Measurements from ENCODE around the gene SIPA1L2.

SIPA1L2 gene

DNA sequence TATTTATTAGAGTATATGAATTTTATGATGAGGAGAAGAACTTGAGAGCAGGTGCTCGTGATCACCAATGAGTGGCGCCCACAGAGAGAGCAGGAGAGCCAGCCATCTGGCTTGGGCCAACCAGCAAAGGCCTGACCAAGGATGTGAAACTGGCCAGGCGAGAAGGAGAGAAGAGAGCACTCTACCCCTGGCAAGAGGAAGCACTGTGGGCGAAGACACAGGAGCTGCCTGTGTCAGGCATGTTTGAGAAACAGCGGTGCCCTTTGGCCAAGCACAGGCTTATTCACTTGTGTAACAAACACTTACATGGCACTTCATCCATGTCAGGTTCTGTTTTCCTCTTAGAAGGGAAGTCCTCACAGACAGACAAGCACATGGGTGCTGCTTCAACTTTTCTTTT is 4.2 kb upstream of the SIPA1L2 start:
- H3K36me3 Mint-ChIP-seq = no peaks in the 10 kb centered on the region
- no peak for DNase-seq

DNA sequence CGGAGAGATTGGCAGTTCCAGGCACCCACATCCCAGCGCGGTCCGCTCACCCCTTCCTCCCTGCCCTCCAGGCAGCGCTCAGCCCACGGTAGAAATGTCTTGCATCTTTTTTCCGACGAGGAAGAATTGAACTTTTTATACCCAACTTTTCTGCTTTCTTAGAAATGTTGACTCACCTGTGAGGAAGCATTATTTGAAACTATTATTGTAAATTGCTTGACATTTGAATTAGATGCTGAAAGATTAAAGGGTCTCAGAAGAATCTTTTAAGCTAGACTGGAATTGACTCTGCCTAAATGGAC is 912 bp upstream of the SIPA1L2 start:
- Mint-ChIP-seq H3K27me3 (peaks cover 25 to 37% of the 10 kb centered on the region in 2 donors), H3K4me1 (peaks cover 8 to 18% of the 10 kb centered on the region in 2 donors), H3K9me3 (no peaks in the 10 kb centered on the region), H3K4me3 (peak overlapping the region; percentile 86 to 90), H3K36me3 (no peaks in the 10 kb centered on the region), H3K27ac (no peak overlapping the region)
- no peak for DNase-seq
- ATAC-seq (replicated peaks) = no peak

More for the DNA sequence above, 4.2 kb upstream of the SIPA1L2 start:
- no peak overlapping the region for H3K4me3 Mint-ChIP-seq
- peak in 1 of 2 donors; percentile 23 for ATAC-seq (replicated peaks)
- H3K4me1 Mint-ChIP-seq = peaks cover 6 to 15% of the 10 kb centered on the region in 2 donors
- H3K9me3 Mint-ChIP-seq = no peaks in the 10 kb centered on the region
- peaks cover 4 to 8% of the 10 kb centered on the region in 2 donors for H3K27me3 Mint-ChIP-seq
- H3K27ac Mint-ChIP-seq = no peak overlapping the region

DNA sequence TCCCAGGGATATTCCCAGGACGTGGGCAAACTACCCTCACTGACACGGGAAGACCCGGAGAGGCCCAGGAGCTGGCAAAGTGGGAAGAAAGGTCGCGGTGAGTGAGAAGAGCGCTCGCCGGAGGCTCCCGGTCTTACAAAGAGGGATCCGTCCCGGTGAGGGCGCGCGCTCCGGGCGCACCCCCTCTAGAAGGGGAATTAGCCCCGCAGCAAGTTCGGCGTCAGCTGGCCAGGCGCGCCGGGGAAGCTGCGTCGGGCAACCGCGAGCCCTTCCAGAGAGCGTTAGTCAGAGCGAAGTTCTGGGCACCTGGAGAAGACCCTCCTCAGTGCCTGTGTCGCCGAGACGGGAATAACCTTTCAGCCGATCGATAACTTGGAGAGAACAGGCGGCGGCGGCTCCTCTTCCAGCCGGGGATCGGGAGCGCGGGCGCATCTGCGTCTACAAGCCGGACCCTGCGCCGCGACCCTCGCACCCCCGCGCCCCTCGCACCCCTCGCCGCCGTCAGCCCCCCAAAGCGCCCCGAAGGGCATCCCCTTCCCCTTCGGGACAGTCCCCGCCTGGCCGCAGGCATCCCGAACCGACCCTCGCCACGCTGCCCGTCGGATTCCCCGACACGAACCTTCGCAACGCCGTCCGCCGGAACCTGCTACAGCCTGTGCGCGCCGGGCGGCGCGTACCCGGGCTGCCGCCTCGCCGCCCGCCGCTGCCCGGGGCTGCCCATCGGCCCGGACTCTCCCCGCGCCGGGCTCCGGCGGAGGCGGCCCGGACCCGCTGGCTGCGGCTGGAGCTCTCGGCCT is 485 bp downstream of the SIPA1L2 start:
- peaks cover 24 to 49% of the 10 kb centered on the region in 2 donors for H3K27me3 Mint-ChIP-seq
- peak overlapping the region; percentile 89 to 90 for H3K4me3 Mint-ChIP-seq
- no peak for DNase-seq
- ATAC-seq (replicated peaks) = peak; percentile 60 to 61
- peaks cover 8 to 18% of the 10 kb centered on the region in 2 donors for H3K4me1 Mint-ChIP-seq
- peak overlapping the region; percentile 42 for H3K27ac Mint-ChIP-seq
- H3K9me3 Mint-ChIP-seq = no peaks in the 10 kb centered on the region
- H3K36me3 Mint-ChIP-seq = no peaks in the 10 kb centered on the region

DNA sequence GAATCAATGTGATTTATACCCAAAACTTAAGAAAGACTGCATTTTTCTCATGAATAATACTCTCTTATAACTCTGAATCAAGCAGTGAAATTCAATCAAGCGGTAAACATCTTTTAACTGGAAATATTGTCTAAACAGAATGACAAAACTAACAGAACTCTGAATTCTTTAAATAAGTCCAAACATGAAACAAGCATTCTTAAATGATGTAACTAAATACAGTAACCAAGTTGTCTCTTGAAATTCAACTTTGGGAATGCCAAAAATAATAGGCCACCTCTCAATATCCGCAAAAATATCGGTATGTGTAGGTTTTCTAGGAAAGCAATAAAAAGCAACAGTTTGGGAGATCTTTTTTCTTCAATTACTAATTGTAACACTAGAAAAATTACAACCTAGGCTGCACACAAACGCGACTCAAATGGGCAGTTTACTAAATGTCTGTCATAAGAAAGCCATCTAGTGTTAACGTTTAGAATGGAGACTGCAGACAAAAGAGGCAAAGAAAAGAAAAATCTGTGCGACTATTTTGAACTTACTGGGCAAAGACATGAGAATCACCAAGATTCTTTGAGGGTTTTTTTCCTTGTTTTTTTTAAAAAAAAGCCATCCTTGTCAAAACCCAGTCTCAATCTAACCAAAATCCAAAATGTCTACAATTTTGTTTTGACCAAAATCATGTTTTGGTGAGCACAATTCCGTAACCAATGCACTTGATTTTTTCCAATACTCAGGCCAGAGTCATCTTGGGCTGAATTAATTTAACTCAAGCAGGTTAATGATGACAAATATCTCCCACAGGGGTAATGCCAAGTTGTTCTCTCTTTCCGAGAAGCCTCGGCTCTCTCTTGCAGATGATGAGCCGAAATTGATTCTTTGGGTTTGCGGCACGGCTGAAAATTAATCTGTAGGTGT is 1.3 kb downstream of the SIPA1L2 start:
- Mint-ChIP-seq H3K27me3 (peaks cover 24 to 49% of the 10 kb centered on the region in 2 donors), H3K9me3 (no peaks in the 10 kb centered on the region), H3K4me3 (peak overlapping the region; percentile 89 to 90), H3K36me3 (no peaks in the 10 kb centered on the region), H3K4me1 (peaks cover 8 to 18% of the 10 kb centered on the region in 2 donors), H3K27ac (peak overlapping the region; percentile 42)
- ATAC-seq (replicated peaks) = no peak
- no peak for DNase-seq

DNA sequence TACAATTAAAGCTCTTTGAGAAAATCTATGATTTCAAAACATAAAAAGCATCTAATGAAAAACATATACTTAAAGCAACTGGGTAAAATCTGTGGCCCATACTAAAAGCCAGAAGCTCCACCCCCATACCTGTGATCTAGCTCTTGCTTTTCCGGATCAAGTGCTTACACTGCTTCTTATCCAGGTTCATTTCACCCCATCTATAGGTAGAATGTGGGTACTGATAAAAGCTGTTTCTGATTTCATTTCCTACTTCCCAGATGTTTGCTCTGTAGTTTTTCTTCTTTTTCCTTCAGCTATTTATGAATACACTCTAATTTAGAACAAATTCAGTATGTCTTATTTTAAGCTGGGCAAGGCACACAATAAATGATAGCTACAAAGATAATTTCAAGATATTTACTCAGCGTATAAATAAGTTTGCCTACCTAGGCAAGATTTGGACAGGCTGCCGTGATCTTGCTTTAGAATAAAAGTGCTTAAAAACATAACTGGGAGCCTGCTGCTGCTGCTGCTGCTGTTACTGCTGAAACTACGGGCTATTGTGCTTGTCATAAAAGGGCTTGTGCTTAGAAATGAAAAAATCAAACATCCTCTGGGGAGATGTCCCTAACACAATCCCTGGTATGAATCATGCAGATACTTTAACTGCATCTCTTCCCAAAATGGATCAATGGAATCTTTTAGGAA is 2.1 kb downstream of the SIPA1L2 start:
- Mint-ChIP-seq H3K27ac (no peak overlapping the region), H3K9me3 (no peaks in the 10 kb centered on the region), H3K27me3 (peaks cover 24 to 49% of the 10 kb centered on the region in 2 donors), H3K36me3 (no peaks in the 10 kb centered on the region), H3K4me3 (no peak overlapping the region), H3K4me1 (peaks cover 8 to 18% of the 10 kb centered on the region in 2 donors)
- DNase-seq = no peak
- ATAC-seq (replicated peaks) = no peak

DNA sequence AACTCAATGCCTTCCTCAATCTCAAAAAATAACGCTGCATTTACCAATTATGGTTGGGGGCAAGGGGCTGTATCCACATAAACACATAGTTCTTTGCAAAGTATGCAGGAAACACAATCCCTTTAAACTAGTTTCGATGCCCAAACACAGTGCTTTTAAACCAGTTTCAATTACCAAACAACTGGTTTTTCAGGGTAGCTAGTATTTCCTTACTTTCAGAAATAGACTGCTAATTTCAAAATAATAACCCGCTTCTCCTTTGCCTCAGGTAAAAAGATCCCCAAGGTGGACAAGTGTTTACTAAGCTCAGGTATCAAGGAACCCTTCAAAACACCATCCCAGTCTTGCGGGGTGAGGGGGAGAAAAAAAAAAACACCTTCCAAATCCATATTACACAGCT is 2.8 kb downstream of the SIPA1L2 start:
- DNase-seq (no peak), ATAC-seq (replicated peaks) (no peak)
- no peak overlapping the region for H3K27ac Mint-ChIP-seq
- no peak overlapping the region for H3K4me3 Mint-ChIP-seq
- H3K27me3 Mint-ChIP-seq = peaks cover 24 to 49% of the 10 kb centered on the region in 2 donors
- no peaks in the 10 kb centered on the region for H3K9me3 Mint-ChIP-seq
- peaks cover 8 to 18% of the 10 kb centered on the region in 2 donors for H3K4me1 Mint-ChIP-seq
- no peaks in the 10 kb centered on the region for H3K36me3 Mint-ChIP-seq

DNA sequence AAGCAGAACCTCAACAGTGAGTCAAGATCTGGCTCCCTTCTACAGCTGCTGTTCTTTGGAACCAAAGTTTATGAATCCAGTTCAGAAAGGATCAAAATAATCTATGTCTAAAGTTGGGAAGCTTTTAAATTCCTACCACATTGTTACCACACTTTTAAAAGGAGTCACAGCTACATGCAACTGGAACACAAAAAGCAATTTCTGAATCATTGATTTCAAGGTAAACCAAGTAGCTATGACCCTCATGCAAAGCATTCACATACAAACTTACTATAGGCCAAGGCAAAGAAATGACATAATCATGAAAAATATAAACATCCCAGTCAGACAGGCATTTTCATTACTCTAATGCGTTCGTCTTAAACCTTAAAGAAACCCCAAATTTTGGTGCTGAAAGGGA is 3.5 kb downstream of the SIPA1L2 start:
- H3K36me3 Mint-ChIP-seq = no peaks in the 10 kb centered on the region
- H3K27ac Mint-ChIP-seq = no peak overlapping the region
- peaks cover 8 to 18% of the 10 kb centered on the region in 2 donors for H3K4me1 Mint-ChIP-seq
- H3K4me3 Mint-ChIP-seq = no peak overlapping the region
- ATAC-seq (replicated peaks) (no peak), DNase-seq (no peak)
- no peaks in the 10 kb centered on the region for H3K9me3 Mint-ChIP-seq
- H3K27me3 Mint-ChIP-seq = peaks cover 24 to 49% of the 10 kb centered on the region in 2 donors

DNA sequence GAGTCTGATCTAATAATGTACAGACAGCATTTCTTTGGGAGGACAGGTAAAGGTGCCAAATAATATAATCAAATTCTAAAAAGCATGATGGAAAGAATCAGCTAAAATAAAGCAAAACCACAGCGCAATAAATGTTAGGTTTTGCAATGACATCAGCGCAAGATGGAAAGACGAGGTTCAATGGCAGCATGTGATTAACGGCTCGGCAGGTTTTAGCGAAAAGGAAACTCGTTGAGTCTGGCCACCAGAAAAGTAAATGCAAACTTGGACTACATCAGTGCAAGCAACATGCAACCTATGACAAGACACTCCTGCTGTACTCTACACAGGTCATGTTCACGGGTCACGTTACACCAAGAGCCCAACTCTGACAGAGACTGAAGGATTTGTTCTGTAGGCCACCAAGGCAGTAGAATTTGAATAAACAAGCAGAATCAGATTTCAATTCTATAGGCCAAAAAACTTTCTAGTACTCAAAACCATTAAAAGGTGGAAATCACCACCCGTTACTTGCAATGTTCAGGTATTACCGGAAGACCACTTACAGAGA is 4.5 kb downstream of the SIPA1L2 start:
- no peaks in the 10 kb centered on the region for H3K36me3 Mint-ChIP-seq
- DNase-seq = no peak
- peaks cover 3 to 15% of the 10 kb centered on the region in 2 donors for H3K4me1 Mint-ChIP-seq
- H3K27ac Mint-ChIP-seq = no peak overlapping the region
- ATAC-seq (replicated peaks) = no peak
- H3K27me3 Mint-ChIP-seq = peaks cover 26 to 50% of the 10 kb centered on the region in 2 donors
- no peaks in the 10 kb centered on the region for H3K9me3 Mint-ChIP-seq
- H3K4me3 Mint-ChIP-seq = no peak overlapping the region

DNA sequence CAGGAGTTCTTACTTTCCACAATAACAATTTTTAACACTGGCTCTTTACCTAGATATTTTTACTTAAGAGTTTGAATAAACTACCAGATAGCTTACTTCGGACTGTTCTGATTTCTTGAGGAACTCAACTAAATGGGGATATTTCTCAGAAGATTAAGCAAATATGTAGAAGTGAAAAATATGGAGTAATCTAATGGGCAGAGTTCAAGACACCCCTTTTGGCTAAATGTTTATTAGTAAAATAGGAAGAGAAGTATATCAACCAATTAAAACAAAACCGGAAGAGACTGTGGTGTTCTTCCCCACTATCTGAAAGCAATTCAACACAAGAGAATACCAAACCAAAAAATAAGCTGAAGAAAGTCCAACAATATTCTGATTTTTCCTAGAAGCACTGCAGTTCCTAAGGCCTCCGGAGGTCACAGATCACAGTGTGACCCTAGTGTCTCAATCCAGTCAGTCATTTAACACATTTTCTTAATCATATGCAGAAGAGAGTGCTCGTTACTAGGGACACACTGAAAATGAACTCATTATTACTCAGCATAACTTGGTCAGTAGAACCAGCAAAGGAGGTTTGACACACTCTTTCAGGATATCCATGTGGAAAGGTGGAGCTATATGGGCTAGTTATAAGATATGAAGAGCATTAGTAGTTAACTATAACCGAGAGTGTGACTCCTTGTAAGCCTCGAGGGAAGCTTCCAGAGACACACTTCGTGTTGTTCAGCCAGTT is 5.2 kb downstream of the SIPA1L2 start:
- Mint-ChIP-seq H3K4me1 (peaks cover 6 to 18% of the 10 kb centered on the region in 2 donors), H3K9me3 (no peaks in the 10 kb centered on the region), H3K36me3 (no peaks in the 10 kb centered on the region), H3K27ac (no peak overlapping the region), H3K4me3 (no peak overlapping the region), H3K27me3 (peaks cover 31 to 56% of the 10 kb centered on the region in 2 donors)
- no peak for DNase-seq
- no peak for ATAC-seq (replicated peaks)

DNA sequence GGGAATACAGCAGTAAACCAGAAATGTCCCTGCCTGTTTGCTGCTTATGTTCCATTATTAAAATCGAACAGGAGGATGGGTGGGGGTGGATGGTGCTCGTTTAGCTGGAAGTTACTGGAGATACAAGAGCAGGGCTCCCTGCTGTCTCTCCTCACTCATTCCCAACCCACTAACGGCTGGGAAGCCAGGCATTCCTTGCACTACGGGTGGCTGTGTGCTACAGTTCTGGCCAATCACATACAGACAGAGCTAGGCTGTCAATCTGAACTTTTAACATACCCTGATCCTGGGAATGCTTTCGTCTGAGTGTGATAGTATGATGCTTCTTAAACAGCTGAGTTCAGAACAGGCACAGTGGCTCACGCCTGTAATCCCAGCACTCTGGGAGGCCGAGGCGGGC is 7.0 kb downstream of the SIPA1L2 start:
- Mint-ChIP-seq H3K36me3 (no peaks in the 10 kb centered on the region), H3K4me1 (peaks cover 4 to 11% of the 10 kb centered on the region in 2 donors), H3K27ac (no peak overlapping the region), H3K27me3 (peaks cover 17 to 47% of the 10 kb centered on the region in 2 donors), H3K4me3 (no peak overlapping the region), H3K9me3 (no peaks in the 10 kb centered on the region)
- DNase-seq = no peak
- no peak for ATAC-seq (replicated peaks)

DNA sequence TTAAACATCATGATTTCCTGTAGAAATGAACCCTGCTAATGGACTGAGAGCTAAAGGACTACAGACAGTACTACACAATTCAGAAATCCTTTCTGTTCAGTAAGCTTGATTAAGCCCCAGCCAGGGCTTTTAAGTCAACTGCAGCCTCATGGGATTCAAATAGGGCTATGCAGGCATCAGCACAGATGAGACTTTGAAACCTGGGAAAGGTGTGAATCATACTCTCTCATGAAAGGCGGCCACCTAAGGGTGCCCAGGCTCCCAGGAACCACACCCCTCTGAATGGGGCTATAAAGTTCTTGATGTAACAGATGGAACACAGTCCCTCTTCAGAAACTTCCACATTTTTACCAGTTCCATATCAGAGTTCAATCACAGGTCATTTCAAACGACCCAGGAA is 7.6 kb downstream of the SIPA1L2 start:
- Mint-ChIP-seq H3K27ac (no peak overlapping the region), H3K27me3 (peaks cover 15 to 44% of the 10 kb centered on the region in 2 donors), H3K36me3 (no peaks in the 10 kb centered on the region), H3K9me3 (no peaks in the 10 kb centered on the region), H3K4me1 (peaks cover 4 to 11% of the 10 kb centered on the region in 2 donors), H3K4me3 (no peak overlapping the region)
- ATAC-seq (replicated peaks) (no peak), DNase-seq (no peak)

DNA sequence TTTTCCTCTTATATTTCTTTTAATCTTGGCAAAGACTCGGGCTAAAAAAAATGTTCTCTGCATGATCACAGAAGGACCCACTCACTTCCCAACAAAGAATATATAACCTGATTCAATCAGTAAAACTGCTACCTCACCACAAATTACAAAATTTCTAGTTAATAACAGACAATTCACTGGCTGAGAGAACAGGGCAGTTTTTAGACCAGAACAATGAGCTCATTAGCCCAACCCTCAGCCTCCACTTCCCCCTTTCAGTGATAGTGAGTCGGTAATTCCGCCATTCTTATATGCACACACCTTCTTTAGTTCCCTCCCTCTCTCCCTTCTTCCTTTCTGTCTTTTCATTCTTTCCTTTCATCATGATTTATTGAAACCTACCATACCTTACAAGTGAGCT is 8.9 kb downstream of the SIPA1L2 start:
- ATAC-seq (replicated peaks) (peak; percentile 39 to 47), DNase-seq (no peak)
- Mint-ChIP-seq H3K36me3 (no peaks in the 10 kb centered on the region), H3K4me3 (no peak overlapping the region), H3K27me3 (peaks cover 14 to 31% of the 10 kb centered on the region in 2 donors), H3K27ac (no peak overlapping the region), H3K4me1 (peaks cover 4 to 11% of the 10 kb centered on the region in 2 donors), H3K9me3 (no peaks in the 10 kb centered on the region)

DNA sequence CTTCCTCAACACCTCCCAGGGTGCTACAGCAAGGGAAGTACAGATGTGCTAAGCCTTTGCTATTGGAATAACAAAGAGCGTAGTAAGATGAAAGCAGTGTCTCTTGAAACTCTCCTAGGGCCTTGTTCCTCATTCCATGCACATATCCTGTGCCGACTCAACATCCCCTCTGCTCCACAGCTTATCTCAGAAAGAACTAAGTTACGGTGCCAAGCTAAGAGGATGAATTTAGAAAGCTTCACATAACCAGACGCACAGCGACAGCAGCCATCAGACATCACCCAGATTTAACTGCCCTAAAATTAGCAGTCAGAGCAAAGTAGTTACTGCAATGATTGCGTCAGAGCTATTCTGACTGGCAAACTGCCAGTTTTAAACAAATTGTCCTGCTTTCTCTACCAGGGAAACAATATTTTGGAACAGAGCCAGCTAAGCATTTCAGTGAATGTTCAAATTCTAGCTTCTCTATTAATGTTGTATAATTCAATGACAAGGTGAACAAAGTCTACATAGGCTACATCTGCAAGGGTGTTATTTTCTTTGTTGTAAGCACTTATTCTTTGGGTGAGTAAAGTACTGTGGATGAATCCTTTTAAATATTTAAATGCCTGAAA is 9.5 kb downstream of the SIPA1L2 start:
- Mint-ChIP-seq H3K36me3 (no peaks in the 10 kb centered on the region), H3K4me1 (peaks cover 4 to 11% of the 10 kb centered on the region in 2 donors), H3K27me3 (peaks cover 12 to 25% of the 10 kb centered on the region in 2 donors), H3K9me3 (no peaks in the 10 kb centered on the region), H3K27ac (no peak overlapping the region), H3K4me3 (no peak overlapping the region)
- ATAC-seq (replicated peaks) (peak; percentile 22 to 25), DNase-seq (no peak)
